GM21360 (cell line): ENCODE results near the gene GABARAP.

Experiments
- ATAC-seq: cut with Tn5 transposase; IDR thresholded peaks from one replicate; pipeline ENCODE4 v1.9.1; 2021; ENCODE audit warnings: mild to moderate bottlenecking, moderate library complexity; ENCODE audit not compliant: unreplicated experiment

The GABARAP gene

GRCh38 chr17:7241783-7242716 lies at the start of gene GABARAP:
GABARAP (minus strand) TSS chr17:7242449; CDS start chr17:7242330, 119 bp downstream.
- peak; percentile 25 for ATAC-seq

GRCh38 chr17:7290685-7291084 lies 48.4 kb upstream of the GABARAP start:
- ATAC-seq, result no peak

GRCh38 chr17:7290166-7290565 lies 47.9 kb upstream of the GABARAP start:
- no peak for ATAC-seq

- ATAC-seq, result no peak
Observed at GRCh38 chr17:7289256-7290032, 47.2 kb upstream of the GABARAP start.

- no peak for ATAC-seq
Observed at GRCh38 chr17:7285679-7286078, 43.4 kb upstream of the GABARAP start.

- ATAC-seq, result no peak
Observed at GRCh38 chr17:7284911-7285310, 42.7 kb upstream of the GABARAP start.

- ATAC-seq, result no peak
Observed at GRCh38 chr17:7283471-7284216, 41.4 kb upstream of the GABARAP start.

GRCh38 chr17:7282752-7283321 lies 40.6 kb upstream of the GABARAP start:
- ATAC-seq, result no peak

GRCh38 chr17:7281953-7282751 lies 39.9 kb upstream of the GABARAP start:
- ATAC-seq, result no peak

GRCh38 chr17:7281074-7281952 lies 39.1 kb upstream of the GABARAP start, which contains the start of gene SLC2A4:
SLC2A4 (plus strand) TSS chr17:7281718; CDS start chr17:7281935, 217 bp downstream.
- peak; percentile 51 for ATAC-seq

GRCh38 chr17:7280519-7281073 lies 38.3 kb upstream of the GABARAP start:
- peak; percentile 64 for ATAC-seq

GRCh38 chr17:7279448-7279847 lies 37.2 kb upstream of the GABARAP start:
- ATAC-seq, result no peak

GRCh38 chr17:7266784-7267183 lies 24.5 kb upstream of the GABARAP start:
- ATAC-seq, result no peak

GRCh38 chr17:7263801-7264078 lies 21.5 kb upstream of the GABARAP start:
- no peak for ATAC-seq

GRCh38 chr17:7262935-7263800 lies 20.9 kb upstream of the GABARAP start:
- no peak for ATAC-seq

GRCh38 chr17:7262192-7262934 lies 20.1 kb upstream of the GABARAP start, which contains the start of gene CLDN7:
CLDN7 (minus strand) TSS chr17:7262478; CDS start chr17:7262043, 435 bp downstream.
- no peak for ATAC-seq
